SIG-M5 treated with dmso at 0.1 percent for 504 hours (cell line): Measurements from ENCODE around the gene DMTF1.
"Not testable (repeated sequence)": the region's sequence is repeated elsewhere in the genome, so short reads cannot be mapped to it uniquely, and the experiment has no call there.

Experiments
- DNase-seq: peaks from one replicate; lab custom pipeline; 2025; ENCODE audit not compliant: unreplicated experiment; lab: John Stamatoyannopoulos, UW

DMTF1 gene, protein sequence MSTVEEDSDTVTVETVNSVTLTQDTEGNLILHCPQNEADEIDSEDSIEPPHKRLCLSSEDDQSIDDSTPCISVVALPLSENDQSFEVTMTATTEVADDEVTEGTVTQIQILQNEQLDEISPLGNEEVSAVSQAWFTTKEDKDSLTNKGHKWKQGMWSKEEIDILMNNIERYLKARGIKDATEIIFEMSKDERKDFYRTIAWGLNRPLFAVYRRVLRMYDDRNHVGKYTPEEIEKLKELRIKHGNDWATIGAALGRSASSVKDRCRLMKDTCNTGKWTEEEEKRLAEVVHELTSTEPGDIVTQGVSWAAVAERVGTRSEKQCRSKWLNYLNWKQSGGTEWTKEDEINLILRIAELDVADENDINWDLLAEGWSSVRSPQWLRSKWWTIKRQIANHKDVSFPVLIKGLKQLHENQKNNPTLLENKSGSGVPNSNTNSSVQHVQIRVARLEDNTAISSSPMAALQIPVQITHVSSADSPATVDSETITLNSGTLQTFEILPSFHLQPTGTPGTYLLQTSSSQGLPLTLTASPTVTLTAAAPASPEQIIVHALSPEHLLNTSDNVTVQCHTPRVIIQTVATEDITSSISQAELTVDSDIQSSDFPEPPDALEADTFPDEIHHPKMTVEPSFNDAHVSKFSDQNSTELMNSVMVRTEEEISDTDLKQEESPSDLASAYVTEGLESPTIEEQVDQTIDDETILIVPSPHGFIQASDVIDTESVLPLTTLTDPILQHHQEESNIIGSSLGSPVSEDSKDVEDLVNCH

DNA sequence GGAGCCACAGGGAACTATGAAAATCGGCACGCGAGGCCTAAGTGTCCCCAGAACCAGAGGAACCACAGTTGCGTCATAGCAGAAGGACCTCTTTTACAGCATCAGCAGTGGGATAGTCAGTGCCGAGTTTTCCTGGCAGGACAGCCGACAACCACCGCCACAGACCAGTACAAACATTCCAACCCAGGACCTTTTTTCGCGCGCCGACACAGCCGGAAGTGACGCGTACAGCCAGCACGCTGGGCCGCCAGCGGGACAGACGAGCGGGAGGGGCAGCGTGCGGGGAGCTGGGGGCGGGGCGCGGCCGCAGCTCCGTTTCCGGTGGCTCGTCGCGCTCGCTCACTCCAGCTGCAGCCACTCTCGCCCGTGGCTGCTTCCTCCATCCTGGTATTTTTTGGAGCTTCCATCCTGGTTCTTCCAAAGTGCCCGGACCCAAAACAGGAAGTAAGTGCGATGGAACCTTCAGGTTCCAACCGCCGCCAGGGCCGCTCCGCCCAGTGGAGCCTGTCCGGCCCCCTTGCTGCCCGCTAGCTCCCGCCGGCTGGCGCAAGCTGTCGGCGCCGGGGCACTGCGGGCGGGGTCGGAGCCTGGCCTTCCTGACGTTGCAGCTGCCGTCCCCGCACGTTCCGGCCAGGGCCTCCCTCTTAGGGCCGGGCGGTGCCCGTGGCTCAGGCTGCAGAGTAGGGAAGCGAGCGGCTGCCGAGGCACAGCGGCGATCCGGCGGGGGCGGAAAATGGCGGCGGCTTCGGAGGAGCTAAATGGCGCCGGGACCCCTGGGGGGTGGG is at the start of gene DMTF1:
DMTF1 (plus strand) TSS at position 342 of the 785 bp plus-strand sequence. CDS start 12,489 bp downstream, outside the sequence.
- peak; percentile 88 for DNase-seq

DNA sequence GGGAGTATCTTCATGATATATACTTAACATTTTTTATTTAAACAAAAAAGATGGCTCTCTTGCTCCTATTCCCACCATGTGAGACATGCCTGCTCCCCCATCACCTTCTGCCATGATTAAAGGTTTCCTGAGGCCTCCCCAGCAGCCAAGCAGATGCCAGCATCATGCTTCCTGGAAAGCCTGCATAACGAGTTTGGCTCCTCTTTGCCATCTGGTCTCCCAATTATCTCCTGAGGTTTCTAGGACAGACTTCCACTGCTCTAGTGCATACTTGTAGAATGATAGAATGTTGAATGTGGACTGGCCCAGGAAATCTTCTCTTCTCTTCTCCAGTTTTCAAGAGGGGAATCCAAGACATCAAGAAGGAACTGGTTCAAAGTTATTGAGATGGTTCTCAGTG is 46.9 kb upstream of the DMTF1 start:
- DNase-seq: no peak

DNA sequence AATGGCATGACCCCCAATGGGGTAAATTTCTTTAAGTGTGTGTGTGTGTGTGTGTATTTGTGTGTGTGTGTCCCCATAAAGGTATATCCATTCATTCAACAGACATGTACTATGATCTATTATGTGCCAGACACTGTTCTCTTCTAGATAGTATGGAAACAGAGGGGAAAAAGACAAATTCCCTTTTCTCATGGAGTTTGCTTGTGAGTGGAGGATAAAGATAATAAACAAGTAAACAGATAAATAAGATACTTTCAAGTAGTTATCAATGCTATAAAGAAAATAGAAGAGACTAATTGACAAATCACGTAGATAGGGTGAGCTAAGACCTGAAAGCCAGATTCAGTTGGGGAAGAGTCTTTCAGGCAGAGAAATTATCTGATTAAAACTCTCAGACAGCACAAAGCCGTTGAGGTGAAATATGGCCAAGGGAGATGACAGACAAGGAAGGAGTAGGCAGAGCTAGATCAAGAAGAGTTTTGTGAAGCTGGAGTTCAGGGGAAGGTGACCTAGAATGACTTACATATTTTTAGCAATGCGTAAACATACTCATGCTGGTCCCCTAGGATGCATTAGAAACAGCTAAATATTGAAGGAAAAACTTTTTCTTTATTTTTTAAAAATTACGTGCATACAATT is 45.2 kb upstream of the DMTF1 start:
- DNase-seq: no peak

DNA sequence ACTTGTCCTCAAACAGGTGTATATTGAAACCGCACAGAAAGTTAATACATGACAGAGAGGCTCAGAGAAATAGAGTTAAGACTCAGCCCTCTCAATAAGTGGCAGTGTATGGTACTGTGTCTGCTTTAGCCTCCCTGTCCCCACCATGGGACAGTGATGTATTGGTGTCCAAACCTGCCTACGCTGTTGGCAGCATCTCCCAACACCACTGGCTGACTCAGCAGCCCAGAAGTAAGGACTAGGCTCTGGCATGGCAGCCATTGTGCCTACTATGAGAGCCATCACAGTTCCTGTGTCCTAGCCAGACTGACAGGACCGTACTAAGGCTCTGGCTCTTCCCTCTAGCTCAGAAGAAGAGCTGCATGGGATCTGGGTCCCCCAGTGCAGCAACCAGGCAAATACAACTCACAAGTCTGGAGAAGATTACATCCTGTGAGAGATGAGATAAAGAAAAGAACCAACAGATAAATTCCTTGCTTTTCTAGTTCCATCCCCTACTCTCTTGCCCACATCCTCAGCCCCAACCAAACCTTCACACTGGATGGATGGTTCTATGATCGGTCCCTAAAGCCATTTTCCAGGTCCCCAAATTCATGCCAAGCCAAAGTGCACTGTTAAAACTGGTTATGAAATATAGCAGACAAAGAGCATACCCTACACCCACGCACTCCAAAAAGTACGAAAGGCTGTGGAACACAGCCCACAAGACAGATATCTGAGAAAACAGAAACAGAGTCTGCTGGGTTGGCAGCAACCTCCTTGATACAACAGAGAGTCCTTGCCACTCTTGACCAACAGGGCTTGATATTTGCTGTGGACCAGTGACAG is 44.1 kb upstream of the DMTF1 start:
- DNase-seq: no peak

DNA sequence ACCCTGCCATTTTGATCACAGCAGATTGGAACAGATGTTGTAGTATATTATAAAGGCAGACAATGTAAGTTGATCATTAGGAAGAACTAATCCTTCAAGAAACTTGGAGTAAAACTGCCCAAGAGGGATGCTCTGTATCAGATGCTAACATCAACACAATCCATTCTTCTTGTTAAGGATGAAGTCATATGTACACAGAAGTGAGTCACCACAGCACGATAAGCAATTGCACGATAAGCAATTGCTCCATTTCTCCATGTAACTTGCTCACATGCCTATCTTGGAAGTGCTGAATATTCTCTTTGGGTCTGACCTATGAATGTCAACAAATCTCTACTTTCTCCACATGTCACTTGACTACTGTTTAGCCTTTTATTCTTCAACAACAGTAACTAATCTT is 41.5 kb upstream of the DMTF1 start:
- DNase-seq: no peak

DNA sequence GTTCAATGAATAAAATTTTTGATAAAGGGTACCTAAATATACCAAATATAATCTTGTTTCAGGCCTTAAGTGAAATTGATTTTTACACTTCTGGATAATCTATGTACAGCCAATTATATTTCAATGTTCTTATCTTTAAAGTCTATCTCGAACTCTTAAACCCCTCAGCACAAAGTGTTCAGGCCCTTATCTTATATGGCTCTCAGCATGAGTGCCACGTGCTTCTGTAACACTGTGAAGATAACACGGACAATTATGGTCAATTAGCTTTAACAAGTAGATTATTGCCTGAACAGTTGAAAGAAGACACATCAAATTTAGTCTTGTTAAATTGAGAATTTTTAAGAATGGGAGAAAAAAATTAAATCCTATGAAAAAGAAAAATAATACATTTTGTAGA is 40.4 kb upstream of the DMTF1 start:
- DNase-seq: no peak

DNA sequence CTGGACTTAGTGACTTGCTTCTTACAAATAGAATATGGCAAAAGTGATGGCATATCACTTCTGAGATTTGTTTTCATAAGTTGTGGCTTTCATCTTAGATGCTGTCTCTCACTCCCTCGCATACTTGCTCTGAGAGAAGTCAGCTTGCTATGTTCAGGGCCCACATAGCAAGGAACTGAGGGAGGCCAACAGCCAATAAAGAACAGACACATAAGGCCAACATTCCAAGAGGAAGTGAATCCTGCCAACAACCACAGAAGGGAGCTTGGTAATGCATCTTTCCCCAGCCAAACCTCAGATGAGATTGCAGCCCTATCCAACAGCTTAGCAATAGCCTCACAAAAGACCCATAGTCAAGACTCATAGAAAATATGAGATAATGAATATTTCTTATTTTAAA is 39.2 kb upstream of the DMTF1 start:
- DNase-seq: no peak

DNA sequence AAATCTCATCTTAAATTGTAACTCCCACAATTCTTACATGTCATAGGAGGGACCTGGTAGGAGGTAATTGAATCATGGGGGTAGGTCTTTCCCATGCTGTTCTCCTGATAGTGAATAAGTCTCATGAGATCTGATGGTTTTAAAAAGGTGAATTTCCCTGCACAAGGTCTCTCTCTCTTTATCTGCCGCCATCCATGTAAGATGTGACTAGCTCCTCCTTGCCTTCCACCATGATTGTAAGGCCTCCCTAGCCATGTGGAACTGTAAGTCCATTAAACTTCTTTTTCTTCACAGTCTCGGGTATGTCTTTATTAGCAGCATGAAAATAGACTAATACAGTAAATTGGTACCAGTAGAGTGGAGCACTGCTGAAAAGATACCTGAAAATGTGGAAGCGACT is 38.3 kb upstream of the DMTF1 start:
- DNase-seq: not testable (repeated sequence)

DNA sequence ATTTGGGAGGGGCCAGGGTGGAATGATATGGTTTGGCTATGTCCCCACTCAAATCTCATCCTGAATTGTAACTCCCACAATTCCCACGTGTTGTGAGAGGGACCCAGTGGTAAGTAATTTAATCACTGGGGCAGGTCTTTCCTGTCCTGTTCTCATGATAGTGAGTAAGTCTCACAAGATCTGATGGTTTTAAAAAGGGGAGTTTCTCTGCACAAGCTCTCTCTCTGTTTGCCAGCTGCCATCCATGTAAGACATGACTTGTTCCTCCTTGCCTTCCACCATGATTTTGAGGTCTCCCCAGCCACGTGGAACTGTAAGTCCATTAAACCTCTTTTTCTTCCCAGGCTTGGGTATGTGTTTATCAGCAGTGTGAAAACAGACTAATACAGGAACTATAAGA is 36.5 kb upstream of the DMTF1 start:
- DNase-seq: not testable (repeated sequence)

DNA sequence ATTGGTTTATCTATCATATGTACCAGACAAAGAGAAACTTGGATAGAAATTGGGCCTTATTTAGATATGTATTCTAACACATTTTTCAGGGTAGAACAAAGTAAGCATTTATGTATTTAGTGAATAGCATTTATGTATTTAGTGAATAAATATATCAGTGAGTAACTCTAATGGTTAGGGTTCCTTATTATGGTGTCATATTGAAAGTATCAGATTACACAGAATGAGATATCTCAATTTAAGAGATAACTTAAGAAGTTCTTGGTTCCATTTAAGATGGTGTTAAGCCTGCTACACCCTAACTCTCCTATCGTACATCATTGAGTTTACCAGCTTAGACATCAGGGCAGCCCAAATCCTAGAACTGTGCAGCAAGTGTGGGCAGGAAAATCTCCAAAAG is 35.9 kb upstream of the DMTF1 start:
- no peak for DNase-seq

DNA sequence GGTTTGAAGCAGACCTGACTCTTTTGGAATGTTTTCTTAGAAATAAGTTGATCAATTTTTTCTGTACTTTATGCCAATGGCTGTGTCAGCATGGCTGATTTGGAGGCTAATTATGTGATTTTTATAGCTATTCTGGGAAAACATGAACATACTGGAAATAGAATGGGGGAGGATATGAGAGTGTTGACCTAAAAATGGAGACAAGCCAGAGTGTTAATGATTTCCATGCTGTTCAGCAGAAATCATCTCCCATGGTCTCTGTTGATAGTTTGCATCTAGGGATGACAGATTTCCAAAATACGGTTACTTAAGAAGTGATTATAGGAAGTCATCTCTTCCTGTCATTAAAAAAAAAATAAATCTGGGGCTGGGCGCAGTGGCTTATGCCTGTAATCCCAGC is 32.7 kb upstream of the DMTF1 start:
- no peak for DNase-seq

DNA sequence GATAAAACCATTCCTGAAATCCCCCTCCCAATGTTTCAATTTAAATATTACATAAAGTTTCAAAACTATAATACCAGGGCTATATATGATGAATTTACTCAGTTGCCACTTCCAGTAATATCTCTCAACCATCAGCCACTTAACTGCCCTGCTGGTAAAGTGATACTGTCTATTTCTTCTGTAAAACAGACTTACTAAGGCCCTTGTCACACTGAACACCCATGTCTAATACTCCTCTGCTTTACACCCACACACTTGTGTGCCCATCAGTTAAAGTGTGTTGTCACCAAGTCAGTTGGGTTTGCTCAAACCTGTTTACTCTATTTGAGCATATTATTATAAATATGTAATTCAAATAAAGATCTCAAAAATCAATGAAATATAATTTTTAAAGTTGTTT is 29.1 kb upstream of the DMTF1 start:
- no peak for DNase-seq

DNA sequence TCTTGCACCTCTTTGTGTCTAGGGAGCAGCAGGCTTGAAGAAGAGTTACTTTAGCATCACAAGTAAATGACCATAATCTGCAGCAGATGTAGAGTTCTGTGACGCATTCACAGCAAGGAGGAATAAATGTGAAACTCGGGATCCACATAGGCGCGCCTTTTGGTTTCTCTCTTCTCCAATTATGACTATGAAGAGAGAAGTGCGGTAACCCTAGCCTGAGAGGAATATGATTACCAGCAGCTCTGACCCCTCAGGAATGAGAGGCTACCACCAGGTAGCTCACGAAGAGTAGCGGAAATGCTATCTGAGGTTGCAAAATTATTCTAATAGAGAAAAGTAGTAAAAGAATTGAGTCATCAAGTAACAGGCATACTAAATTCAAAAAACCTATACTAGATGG is 25.2 kb upstream of the DMTF1 start:
- DNase-seq: no peak

DNA sequence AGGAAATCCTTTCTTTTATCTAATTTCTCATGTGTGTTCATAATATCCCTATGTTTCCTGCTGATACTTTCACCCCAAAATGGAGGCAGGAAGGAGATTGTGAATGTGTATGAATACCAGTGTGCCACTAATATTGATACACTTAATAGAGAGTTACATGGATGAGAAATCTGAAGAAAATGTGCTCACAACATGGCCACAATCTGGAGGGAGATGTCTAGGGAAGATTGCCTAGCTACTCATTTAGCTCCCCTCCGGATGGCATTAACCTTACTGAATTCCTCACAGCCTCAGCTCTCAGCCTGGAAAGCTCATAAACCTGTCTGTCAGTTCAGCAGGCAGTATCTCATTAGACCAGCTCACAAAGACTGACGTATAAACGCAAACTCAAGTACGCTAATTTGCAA is 23.4 kb upstream of the DMTF1 start:
- no peak for DNase-seq

DNA sequence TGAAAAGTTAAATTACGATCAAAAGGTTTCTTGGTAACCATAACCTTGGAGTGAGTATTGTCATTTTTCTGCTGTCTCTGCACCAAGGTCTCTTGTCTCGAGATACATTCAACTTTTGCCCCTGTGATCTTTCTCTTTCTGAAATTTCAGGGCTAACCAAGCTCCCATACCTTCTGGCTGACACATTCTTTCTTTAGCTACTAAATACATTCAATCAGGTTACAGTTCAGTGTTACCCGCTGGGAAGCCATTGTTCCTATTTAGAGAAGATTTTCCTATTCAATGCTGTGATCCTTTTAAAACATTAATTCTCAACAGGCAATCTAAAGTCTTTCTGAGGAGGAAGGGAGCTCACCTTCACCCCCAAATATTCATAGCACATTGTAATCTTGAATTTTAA is 22.9 kb upstream of the DMTF1 start:
- no peak for DNase-seq

DNA sequence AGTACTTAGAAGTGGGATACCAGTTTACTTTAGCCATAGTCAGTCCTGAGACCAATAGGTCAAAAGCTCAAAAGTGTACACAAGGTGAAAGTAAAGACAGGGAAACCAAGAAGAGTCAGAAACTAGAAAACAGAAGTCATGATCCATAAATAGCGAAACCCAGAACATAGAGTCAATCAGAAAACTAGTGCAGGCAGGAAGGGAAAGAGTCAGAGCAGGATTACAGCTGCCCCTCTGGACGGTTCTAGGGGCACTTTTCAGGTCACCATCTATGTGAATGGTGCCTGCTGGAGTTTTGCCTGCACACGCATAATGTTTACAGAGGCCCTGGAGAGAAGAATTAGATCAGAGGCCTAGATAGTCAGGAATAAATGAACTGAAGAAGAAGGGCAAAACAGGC is 22.4 kb upstream of the DMTF1 start:
- DNase-seq: no peak

DNA sequence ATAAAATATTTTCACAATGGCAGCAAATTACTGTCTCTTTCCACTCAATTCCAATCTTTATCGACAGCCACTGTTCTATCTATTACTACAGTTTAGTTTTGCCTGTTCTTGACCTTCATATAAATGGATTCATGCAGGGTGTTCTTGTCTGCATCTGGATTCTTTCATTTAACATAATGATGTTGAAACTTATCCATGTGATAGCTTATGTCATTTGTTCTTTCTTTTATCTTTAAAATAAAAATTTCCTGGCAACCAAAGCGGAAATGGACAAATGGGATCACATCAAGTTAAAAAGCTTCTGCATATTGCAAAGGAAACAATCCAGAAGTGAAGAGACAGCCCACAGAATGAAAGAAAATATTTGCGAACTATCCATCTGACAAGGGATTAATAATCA is 20.5 kb upstream of the DMTF1 start:
- DNase-seq: no peak

DNA sequence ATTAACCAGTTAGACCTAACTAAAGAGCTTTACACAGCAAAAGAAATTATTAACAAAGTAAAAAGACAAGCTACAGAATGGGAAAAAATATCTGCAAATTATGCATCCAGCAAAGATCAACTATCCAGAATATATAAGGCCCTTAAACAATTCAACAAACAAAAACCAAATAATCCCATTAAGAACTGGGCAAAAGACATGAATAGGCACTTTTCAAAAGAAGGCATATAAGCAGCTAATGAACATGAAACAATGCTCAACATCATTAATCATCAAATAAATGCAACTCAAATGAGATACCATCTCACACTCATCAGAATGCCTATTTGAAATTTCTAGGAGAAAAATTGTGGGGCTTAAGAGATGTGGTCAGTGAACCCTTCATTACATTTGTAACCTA is 15.0 kb upstream of the DMTF1 start:
- no peak for DNase-seq

DNA sequence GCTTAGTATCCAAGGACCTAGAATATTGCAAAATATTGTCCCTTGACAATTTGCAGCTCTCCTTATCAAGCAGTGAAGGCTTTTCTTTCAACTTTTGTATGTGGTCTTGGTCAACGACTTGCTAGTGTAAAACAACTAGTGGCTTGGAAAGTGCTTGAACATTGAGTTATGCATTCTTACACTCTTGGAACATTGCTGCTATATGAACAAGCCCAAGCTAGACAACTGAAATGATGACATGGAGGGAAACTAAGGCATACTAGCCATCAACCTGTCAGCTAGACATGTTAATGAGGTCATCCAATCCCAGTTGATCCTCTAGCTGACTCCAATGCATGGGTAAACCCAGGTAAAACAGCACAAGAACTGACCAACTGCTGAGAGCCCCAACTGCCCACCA is 12.7 kb upstream of the DMTF1 start:
- no peak for DNase-seq

DNA sequence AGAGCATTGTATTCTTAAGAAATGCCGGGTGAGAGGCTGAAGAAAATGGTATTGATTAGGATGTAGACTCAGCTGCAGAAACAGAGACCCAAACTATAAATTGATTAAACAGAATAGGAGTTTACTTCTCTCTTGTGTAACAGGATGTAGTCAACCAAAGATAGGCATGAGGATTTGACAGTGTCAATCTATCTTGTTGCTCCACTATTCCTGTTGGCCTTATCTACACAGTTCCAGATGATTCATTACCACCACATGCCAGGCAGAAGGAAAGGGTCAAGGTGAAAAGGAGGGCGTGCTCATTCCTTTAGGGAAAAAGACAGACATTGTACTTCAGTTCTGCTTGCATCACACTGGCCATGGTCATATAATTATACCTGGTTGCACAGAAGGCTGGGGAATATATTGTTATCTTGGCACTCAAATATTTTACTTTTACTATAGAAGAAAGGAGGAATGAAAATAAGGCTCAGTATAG is 11.9 kb upstream of the DMTF1 start:
- no peak for DNase-seq
